A673 (cell line): ENCODE results near the gene SERP2.

ENCODE experiments used
- EZH2 ChIP-seq: fragments of 200-600 bp; sonication (generic); IDR thresholded peaks from 2 replicates; pipeline ENCODE4 v1.6.1; 2017; ENCODE audit warnings: borderline replicate concordance, low read depth, mild to moderate bottlenecking, mixed read lengths, antibody characterized with exemption, low read length; ENCODE audit not compliant: poor library complexity, severe bottlenecking
- TF ChIP-seq, protein P1 (sequence below): fragments of 300-800, 200-600 bp; sonication (generic); conservative IDR thresholded peaks from 2 replicates; pipeline ENCODE4 v1.5.1; 2017; ENCODE audit warnings: low read depth, mild to moderate bottlenecking, antibody characterized with exemption, low read length, moderate library complexity, mixed read lengths

DNA sequence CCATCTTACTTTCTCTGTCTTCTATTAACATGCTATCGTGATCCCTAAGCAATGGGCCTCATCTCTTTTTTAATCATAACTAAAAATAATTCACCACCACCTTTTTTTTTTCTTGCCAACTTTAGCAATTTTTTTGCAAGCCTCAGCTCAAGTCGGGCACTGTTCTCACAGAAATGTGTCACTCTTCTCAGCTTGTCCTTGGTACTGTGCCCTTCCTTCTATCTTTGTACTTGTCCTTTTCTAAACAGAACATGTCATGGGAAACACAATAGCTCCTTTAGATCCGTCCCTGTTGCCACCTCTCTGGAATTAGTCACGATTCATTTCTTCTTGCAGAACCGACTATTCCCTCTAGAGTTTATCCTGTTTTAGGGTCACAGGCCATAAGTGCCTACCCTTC lies 10.3 kb downstream of the SERP2 start:
- TF ChIP-seq, protein P1, sequence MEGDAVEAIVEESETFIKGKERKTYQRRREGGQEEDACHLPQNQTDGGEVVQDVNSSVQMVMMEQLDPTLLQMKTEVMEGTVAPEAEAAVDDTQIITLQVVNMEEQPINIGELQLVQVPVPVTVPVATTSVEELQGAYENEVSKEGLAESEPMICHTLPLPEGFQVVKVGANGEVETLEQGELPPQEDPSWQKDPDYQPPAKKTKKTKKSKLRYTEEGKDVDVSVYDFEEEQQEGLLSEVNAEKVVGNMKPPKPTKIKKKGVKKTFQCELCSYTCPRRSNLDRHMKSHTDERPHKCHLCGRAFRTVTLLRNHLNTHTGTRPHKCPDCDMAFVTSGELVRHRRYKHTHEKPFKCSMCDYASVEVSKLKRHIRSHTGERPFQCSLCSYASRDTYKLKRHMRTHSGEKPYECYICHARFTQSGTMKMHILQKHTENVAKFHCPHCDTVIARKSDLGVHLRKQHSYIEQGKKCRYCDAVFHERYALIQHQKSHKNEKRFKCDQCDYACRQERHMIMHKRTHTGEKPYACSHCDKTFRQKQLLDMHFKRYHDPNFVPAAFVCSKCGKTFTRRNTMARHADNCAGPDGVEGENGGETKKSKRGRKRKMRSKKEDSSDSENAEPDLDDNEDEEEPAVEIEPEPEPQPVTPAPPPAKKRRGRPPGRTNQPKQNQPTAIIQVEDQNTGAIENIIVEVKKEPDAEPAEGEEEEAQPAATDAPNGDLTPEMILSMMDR, result no peak
- no peak for TF ChIP-seq EZH2
